Endothelial cell of umbilical vein (primary cell): Measurements from ENCODE around the gene CFAP77. TPM values are rescaled to one million over a fixed set of nuclear protein-coding genes. Genes with fewer than 3 reads are reported as not detected.

Experiments
- BruUV-seq: library from RNA; stranded (reverse); fragments of 400-500 nt; replicated peaks from 2 replicates; lab custom pipeline; 2021; lab: Mats Ljungman, UMichigan
- CTCF ChIA-PET: fragments of 300-600, 350-600 bp; sonication (Branson Sonifier 250); formaldehyde crosslinking; loops from one replicate; lab custom pipeline; 2021; ENCODE audit warnings: antibody characterized with exemption, inconsistent platforms; lab: Charles Lee
- POLR2A ChIA-PET: fragments of 300-600, 350-600 bp; sonication (Branson Sonifier 250); formaldehyde crosslinking; loops from one replicate; lab custom pipeline; 2021; ENCODE audit warnings: antibody characterized with exemption, inconsistent platforms; lab: Charles Lee
- DNase-seq: peaks from one replicate; pipeline ENCODE4 v3.0.0-alpha.2; 2011; ENCODE audit warnings: low read depth, low spot score
- FAIRE-seq: peaks from 2 replicates; lab custom pipeline; 2011; peaks lifted over from hg19 to GRCh38; lab: Jason Lieb, UNC
- H2AFZ ChIP-seq: 2 replicates; pipeline ENCODE4 v1.6.0; 2012; ENCODE audit warnings: low read depth, low read length, control low read depth, inconsistent platforms
- H3K27ac ChIP-seq: 2 replicates; pipeline ENCODE4 v1.5.1; 2011; ENCODE audit warnings: low read depth, mild to moderate bottlenecking, control low read depth, low read length, moderate library complexity; ENCODE audit not compliant: insufficient read depth
- H3K27me3 ChIP-seq, 2 experiments: 2 replicates each; pipeline versions ENCODE4 v1.6.0 to v1.6.1; 2011; ENCODE audit warnings: low read length in 2 of 2, mixed read lengths in 1 of 2; ENCODE audit not compliant: control insufficient read depth in 2 of 2, insufficient read depth in 2 of 2
- H3K36me3 ChIP-seq, 2 experiments: 2 replicates in 1 of 2; 3 replicates in 1 of 2; pipeline ENCODE4 v1.5.1; 2011; ENCODE audit warnings: low read length in 2 of 2, mild to moderate bottlenecking in 1 of 2, moderate library complexity in 1 of 2; ENCODE audit not compliant: control insufficient read depth in 2 of 2, insufficient read depth in 2 of 2; ENCODE audit errors: extremely low read depth in 1 of 2
- H3K4me1 ChIP-seq: 3 replicates; pipeline ENCODE4 v1.5.1; 2011; ENCODE audit warnings: mild to moderate bottlenecking, low read length; ENCODE audit not compliant: control insufficient read depth, insufficient read depth; ENCODE audit errors: extremely low read depth
- H3K4me2 ChIP-seq: 2 replicates; pipeline ENCODE4 v1.6.1; 2011; ENCODE audit warnings: low read length, control low read depth, mixed read lengths; ENCODE audit not compliant: insufficient read depth
- H3K4me3 ChIP-seq, 3 experiments: fragments of 200-600 bp in 1 of 3; sonication (generic), shearing (Covaris generic) in 1 of 3; replicated peaks in 1 of 3; 2 replicates each; pipeline ENCODE4 v1.5.1; 2011 to 2016; ENCODE audit warnings: control low read depth in 3 of 3, low read length in 3 of 3, mild to moderate bottlenecking in 2 of 3, inconsistent platforms in 1 of 3, low read depth in 1 of 3, moderate library complexity in 1 of 3; ENCODE audit not compliant: insufficient read depth in 1 of 3
- H3K79me2 ChIP-seq: 2 replicates; pipeline ENCODE4 v1.6.0; 2012; ENCODE audit warnings: low read length, inconsistent platforms; ENCODE audit not compliant: control insufficient read depth, insufficient read depth
- H3K9ac ChIP-seq: replicated peaks from 2 replicates; pipeline ENCODE3; 2011; ENCODE audit warnings: low read length, control low read depth; ENCODE audit not compliant: insufficient read depth; ENCODE audit errors: extremely low read depth
- H3K9me1 ChIP-seq: replicated peaks from 3 replicates; pipeline ENCODE4 v1.6.0; 2011; ENCODE audit warnings: mild to moderate bottlenecking, low read length; ENCODE audit not compliant: control insufficient read depth, insufficient read depth; ENCODE audit errors: extremely low read depth
- H3K9me3 ChIP-seq: replicated peaks from 2 replicates; pipeline ENCODE4 v1.5.1; 2012; ENCODE audit warnings: low read length, inconsistent platforms; ENCODE audit not compliant: control insufficient read depth, insufficient read depth
- H4K20me1 ChIP-seq: replicated peaks from 2 replicates; pipeline ENCODE3; 2011; ENCODE audit warnings: mild to moderate bottlenecking, low read length; ENCODE audit not compliant: control insufficient read depth, insufficient read depth; ENCODE audit errors: extremely low read depth
- EZH2 ChIP-seq: IDR thresholded peaks from 2 replicates; pipeline ENCODE4 v1.6.1; 2012; ENCODE audit warnings: borderline replicate concordance, low read depth, mild to moderate bottlenecking, moderate library complexity, low read length, inconsistent platforms; ENCODE audit not compliant: severe bottlenecking
- FOS ChIP-seq: IDR thresholded peaks from 2 replicates; pipeline ENCODE4 v1.6.1; 2011; ENCODE audit warnings: mild to moderate bottlenecking, low read length, moderate library complexity, borderline replicate concordance; ENCODE audit not compliant: insufficient read depth
- GATA2 ChIP-seq: IDR thresholded peaks from 2 replicates; pipeline ENCODE4 v1.7.0; 2011; ENCODE audit warnings: low read depth, mild to moderate bottlenecking, moderate library complexity, mixed read lengths, low read length; ENCODE audit not compliant: insufficient read length, insufficient read depth
- JUN ChIP-seq: IDR thresholded peaks from 2 replicates; pipeline ENCODE4 v1.6.1; 2011; ENCODE audit warnings: borderline replicate concordance, low read depth; ENCODE audit not compliant: insufficient read length, insufficient read depth
- MAX ChIP-seq: IDR thresholded peaks from 2 replicates; pipeline ENCODE4 v1.6.1; 2011; ENCODE audit not compliant: insufficient read depth, insufficient read length
- MYC ChIP-seq: IDR thresholded peaks from one replicate; pipeline ENCODE4 v1.6.1; 2011; ENCODE audit warnings: mild to moderate bottlenecking, low read depth, low read length
- POLR2A ChIP-seq: IDR thresholded peaks from 2 replicates; pipeline ENCODE4 v1.6.1; 2012; ENCODE audit warnings: low read depth, mild to moderate bottlenecking, control low read depth, low read length
- POLR2AphosphoS5 ChIP-seq: IDR thresholded peaks from 2 replicates; pipeline ENCODE4 v1.6.1; 2012; ENCODE audit warnings: low read depth, mild to moderate bottlenecking, control low read depth, low read length, moderate library complexity; ENCODE audit not compliant: insufficient read depth
- dilution Hi-C: fragments of 300-500 bp; cut with MboI; formaldehyde crosslinking; loops from one replicate; pipeline ENCODE4 v1.15.0; 2019; ENCODE audit warnings: low sequenced_read_pairs; ENCODE audit not compliant: extremely low pct_ligation_motif_present
- intact Hi-C: fragments of 100-400 bp; cut with micrococcal nuclease; formaldehyde crosslinking; loops from one replicate; pipeline ENCODE4 v1.10.0; 2022
- polyA plus RNA-seq, 4 experiments: library from polyadenylated mRNA; depleted of rRNA in 3 of 4; stranded (reverse) in 3 of 4; unstranded in 1 of 4; fragments of >200 nt; gene quantifications; 2 replicates each; pipeline versions ENCODE4 v1.2.1 to v1.2.3, GENCODE V29; 2011 to 2012; ENCODE audit warnings: missing spikeins in 1 of 4
- total RNA-seq: library from RNA; stranded (reverse); gene quantifications from 2 replicates; pipeline ENCODE4 v1.2.3, GENCODE V29; 2021
- TF ChIP-seq, protein P1 (sequence below), 2 donors: IDR thresholded peaks; 1 replicate in 1 of 2; 2 replicates in 1 of 2; pipeline ENCODE4 v1.5.1; 2011; ENCODE audit warnings: low read length in 2 of 2, mild to moderate bottlenecking in 2 of 2, moderate library complexity in 2 of 2, control low read depth in 1 of 2, inconsistent platforms in 1 of 2, low read depth in 1 of 2; ENCODE audit not compliant: insufficient read depth in 1 of 2; ENCODE audit errors: extremely low read depth in 1 of 2

Gene CFAP77
- total and polyA plus RNA-seq, 2 donors (not counting 3 experiments of a cell fraction or from before 2014, with no cell fraction given), result not detected

GRCh38 chr9:132504488-132504887, 94.5 kb downstream of the CFAP77 start:
- Histone ChIP-seq H3K9me1 (no peaks in the 10 kb centered on the region), H2AFZ (no peak overlapping the region), H3K27ac (no peak overlapping the region), H3K79me2 (no peaks in the 10 kb centered on the region), H3K4me2 (no peak overlapping the region), H4K20me1 (no peaks in the 10 kb centered on the region), H3K27me3 (peaks cover 15 to 19% of the 10 kb centered on the region in 2 experiments), H3K4me3 (no peak overlapping the region), H3K9ac (no peak overlapping the region), H3K4me1 (no peaks in the 10 kb centered on the region), H3K36me3 (no peaks in the 10 kb centered on the region), H3K9me3 (no peaks in the 10 kb centered on the region)
- no peak for TF ChIP-seq JUN
- TF ChIP-seq MAX, result no peak
- no peak for TF ChIP-seq GATA2
- TF ChIP-seq POLR2AphosphoS5, result no peak
- no peak for TF ChIP-seq EZH2
- no peak for TF ChIP-seq POLR2A
- no peak for TF ChIP-seq FOS
- TF ChIP-seq, protein P1, sequence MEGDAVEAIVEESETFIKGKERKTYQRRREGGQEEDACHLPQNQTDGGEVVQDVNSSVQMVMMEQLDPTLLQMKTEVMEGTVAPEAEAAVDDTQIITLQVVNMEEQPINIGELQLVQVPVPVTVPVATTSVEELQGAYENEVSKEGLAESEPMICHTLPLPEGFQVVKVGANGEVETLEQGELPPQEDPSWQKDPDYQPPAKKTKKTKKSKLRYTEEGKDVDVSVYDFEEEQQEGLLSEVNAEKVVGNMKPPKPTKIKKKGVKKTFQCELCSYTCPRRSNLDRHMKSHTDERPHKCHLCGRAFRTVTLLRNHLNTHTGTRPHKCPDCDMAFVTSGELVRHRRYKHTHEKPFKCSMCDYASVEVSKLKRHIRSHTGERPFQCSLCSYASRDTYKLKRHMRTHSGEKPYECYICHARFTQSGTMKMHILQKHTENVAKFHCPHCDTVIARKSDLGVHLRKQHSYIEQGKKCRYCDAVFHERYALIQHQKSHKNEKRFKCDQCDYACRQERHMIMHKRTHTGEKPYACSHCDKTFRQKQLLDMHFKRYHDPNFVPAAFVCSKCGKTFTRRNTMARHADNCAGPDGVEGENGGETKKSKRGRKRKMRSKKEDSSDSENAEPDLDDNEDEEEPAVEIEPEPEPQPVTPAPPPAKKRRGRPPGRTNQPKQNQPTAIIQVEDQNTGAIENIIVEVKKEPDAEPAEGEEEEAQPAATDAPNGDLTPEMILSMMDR (IDR thresholded peaks at IDR 0.05; ENCODE audit: extremely low read depth in 1 of 2, insufficient read depth in 1 of 2, low read depth in 1 of 2, low read length in 2 of 2), result no peak
- no peak for TF ChIP-seq MYC
- dilution Hi-C loops (no loop called here), intact Hi-C loops (no loop called here)
- CTCF ChIA-PET, result interaction anchor here (8.5 kb wide), 1 partner anchor 70 kb away, joined by 169 read pairs; no protein-coding TSS in a partner anchor
- no peak for DNase-seq
- no TSS peak for BruUV-seq
- no peak for FAIRE-seq
- POLR2A ChIA-PET, result no interaction called here
